AML-193 (cell line): ENCODE measurements around the gene KDM1B.

Experiments
- DNase-seq, 2 experiments: peaks; one replicate each; lab custom pipeline; 2025; lab: John Stamatoyannopoulos, UW

Gene KDM1B

GRCh38 chr6:18234564-18234963 is 79.3 kb downstream of the KDM1B start:
- DNase-seq, result no peak

- DNase-seq, result no peak
Observed at GRCh38 chr6:18235524-18235923, 80.3 kb downstream of the KDM1B start.

- no peak for DNase-seq
Observed at GRCh38 chr6:18237167-18237566, 81.9 kb downstream of the KDM1B start.

GRCh38 chr6:18240230-18240629 is 85.0 kb downstream of the KDM1B start:
- DNase-seq, result no peak

GRCh38 chr6:18241208-18242038 is 86.2 kb downstream of the KDM1B start:
- no peak for DNase-seq

- no peak for DNase-seq
Observed at GRCh38 chr6:18242062-18242851, 87.0 kb downstream of the KDM1B start.

GRCh38 chr6:18243302-18243893 is 88.2 kb downstream of the KDM1B start:
- no peak for DNase-seq

GRCh38 chr6:18244251-18244650 is 89.0 kb downstream of the KDM1B start:
- no peak for DNase-seq

- DNase-seq, result no peak
Observed at GRCh38 chr6:18245079-18245478, 89.9 kb downstream of the KDM1B start.

- DNase-seq, result no peak
Observed at GRCh38 chr6:18245642-18246041, 90.4 kb downstream of the KDM1B start.

- no peak for DNase-seq
Observed at GRCh38 chr6:18246205-18246604, 91.0 kb downstream of the KDM1B start.

- no peak for DNase-seq
Observed at GRCh38 chr6:18247002-18247401, 91.8 kb downstream of the KDM1B start.

GRCh38 chr6:18248698-18249097 is 93.5 kb downstream of the KDM1B start:
- DNase-seq, result no peak

GRCh38 chr6:18249271-18249670 is 94.0 kb downstream of the KDM1B start:
- DNase-seq, result no peak

GRCh38 chr6:18253635-18254034 is 98.4 kb downstream of the KDM1B start:
- DNase-seq, result no peak

- no peak for DNase-seq
Observed at GRCh38 chr6:18254793-18255192, 99.6 kb downstream of the KDM1B start.

GRCh38 chr6:18259675-18260447 is 104.6 kb downstream of the KDM1B start:
- no peak for DNase-seq

GRCh38 chr6:18260448-18261106 is 105.4 kb downstream of the KDM1B start:
- peak; percentile 28 to 39 for DNase-seq

GRCh38 chr6:18261877-18262276 is 106.7 kb downstream of the KDM1B start:
- no peak for DNase-seq

GRCh38 chr6:18262702-18263417 is 107.6 kb downstream of the KDM1B start:
- peak in 1 of 2 experiments; percentile 38 for DNase-seq
